Brain microvascular endothelial cell (primary cell): ENCODE results near the gene MFRP.

ENCODE experiments used
- DNase-seq: peaks from one replicate; pipeline ENCODE4 v3.0.0-alpha.2; 2020
- H3K27ac ChIP-seq: fragments of 250-450 bp; sonication (Bioruptor Pico); 2 replicates; pipeline ENCODE4 v1.5.1; 2020; ENCODE audit warnings: mild to moderate bottlenecking, moderate library complexity
- H3K27me3 ChIP-seq: fragments of 250-450 bp; sonication (Bioruptor Pico); replicated peaks from 2 replicates; pipeline ENCODE4 v1.5.1; 2020; ENCODE audit warnings: mild to moderate bottlenecking
- H3K36me3 ChIP-seq: fragments of 250-450 bp; sonication (Bioruptor Pico); replicated peaks from 2 replicates; pipeline ENCODE4 v1.5.1; 2020; ENCODE audit warnings: mild to moderate bottlenecking
- H3K4me3 ChIP-seq: 2 replicates; pipeline ENCODE4 v1.5.1; 2011; ENCODE audit warnings: low read depth, mild to moderate bottlenecking, control low read depth, low read length, moderate library complexity
- in situ Hi-C: cut with HindIII; loops from 2 replicates; pipeline ENCODE4 v1.10.0; 2017; ENCODE audit warnings: low sequenced_read_pairs, low pct_ligation_motif_present
- TF ChIP-seq, protein P1 (sequence below): IDR thresholded peaks from 2 replicates; pipeline ENCODE4 v1.5.1; 2011; ENCODE audit warnings: low read depth, mild to moderate bottlenecking, moderate library complexity, low read length, control low read depth, inconsistent platforms; ENCODE audit errors: missing control alignments

Gene MFRP

DNA sequence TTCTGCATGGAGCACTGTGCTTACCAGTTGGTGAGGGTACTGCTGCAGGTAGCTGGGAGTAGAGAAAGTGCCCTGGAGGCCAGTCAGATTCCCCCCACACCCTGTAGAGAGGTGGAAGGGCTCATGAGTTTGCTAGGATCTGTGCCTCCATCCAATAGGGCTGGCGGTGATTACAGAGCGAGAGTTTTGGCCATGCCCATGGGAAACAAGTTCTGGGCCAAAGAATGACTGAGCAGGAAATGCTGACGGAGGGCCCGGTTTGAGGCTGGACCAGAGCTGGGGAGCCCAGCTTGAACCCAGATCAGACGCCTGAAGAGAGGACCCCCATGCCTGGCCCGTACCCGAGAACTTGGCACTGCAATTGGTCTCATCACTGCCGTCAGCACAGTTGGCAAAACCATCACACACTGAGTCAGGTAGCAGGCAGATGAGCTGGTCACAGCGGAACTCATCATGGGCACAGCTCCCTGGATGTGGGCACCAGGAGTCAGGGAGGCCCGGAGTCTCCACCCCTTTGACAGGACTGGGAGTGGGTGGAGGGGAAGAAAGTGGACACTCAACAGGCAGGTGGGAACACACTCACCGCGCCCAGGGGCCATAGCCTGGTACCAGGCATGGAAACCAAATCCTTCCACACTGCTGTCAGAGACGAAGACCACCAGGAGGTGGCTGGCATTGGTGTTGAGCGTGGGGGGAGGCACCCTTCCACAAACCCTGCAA, 2.1 kb downstream of the MFRP start:
- Histone ChIP-seq H3K27me3 (peaks cover 18% of the 10 kb centered on the region), H3K4me3 (no peak overlapping the region), H3K36me3 (no peaks in the 10 kb centered on the region), H3K27ac (no peak overlapping the region)
- in situ Hi-C loops = no loop called here
- DNase-seq = no peak
- TF ChIP-seq, protein P1, sequence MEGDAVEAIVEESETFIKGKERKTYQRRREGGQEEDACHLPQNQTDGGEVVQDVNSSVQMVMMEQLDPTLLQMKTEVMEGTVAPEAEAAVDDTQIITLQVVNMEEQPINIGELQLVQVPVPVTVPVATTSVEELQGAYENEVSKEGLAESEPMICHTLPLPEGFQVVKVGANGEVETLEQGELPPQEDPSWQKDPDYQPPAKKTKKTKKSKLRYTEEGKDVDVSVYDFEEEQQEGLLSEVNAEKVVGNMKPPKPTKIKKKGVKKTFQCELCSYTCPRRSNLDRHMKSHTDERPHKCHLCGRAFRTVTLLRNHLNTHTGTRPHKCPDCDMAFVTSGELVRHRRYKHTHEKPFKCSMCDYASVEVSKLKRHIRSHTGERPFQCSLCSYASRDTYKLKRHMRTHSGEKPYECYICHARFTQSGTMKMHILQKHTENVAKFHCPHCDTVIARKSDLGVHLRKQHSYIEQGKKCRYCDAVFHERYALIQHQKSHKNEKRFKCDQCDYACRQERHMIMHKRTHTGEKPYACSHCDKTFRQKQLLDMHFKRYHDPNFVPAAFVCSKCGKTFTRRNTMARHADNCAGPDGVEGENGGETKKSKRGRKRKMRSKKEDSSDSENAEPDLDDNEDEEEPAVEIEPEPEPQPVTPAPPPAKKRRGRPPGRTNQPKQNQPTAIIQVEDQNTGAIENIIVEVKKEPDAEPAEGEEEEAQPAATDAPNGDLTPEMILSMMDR = no peak

DNA sequence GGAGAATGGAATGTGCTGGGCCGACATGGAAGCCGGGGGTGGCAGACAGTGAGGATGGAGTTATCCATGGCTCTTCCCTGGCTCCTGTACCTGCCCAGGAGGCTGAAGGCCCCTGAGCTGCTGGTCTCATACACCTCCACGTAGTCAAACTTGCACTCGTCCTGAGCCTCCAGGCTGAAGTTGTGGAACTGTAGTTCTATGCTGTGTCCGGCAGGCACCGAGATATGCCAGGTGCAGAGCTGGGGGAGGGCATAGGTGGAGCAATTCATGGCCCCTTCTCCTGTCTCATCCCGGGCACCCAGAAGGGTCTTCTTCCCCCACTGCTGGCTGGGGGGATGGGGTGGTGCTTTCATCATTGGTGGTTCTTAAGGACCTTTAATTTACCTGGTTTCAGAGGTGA, 2.8 kb downstream of the MFRP start:
- TF ChIP-seq, protein P1 = no peak
- in situ Hi-C loops = no loop called here
- no peak for DNase-seq
- no peak overlapping the region for H3K4me3 ChIP-seq
- H3K27me3 ChIP-seq = peaks cover 18% of the 10 kb centered on the region
- H3K27ac ChIP-seq = no peak overlapping the region
- H3K36me3 ChIP-seq = no peaks in the 10 kb centered on the region

GRCh38 chr11:119342362-119343130, 4.0 kb downstream of the MFRP start:
- in situ Hi-C loops = no loop called here
- H3K27ac ChIP-seq = no peak overlapping the region
- TF ChIP-seq, protein P1 = no peak
- no peaks in the 10 kb centered on the region for H3K36me3 ChIP-seq
- H3K4me3 ChIP-seq = no peak overlapping the region
- peaks cover 18% of the 10 kb centered on the region for H3K27me3 ChIP-seq
- DNase-seq = no peak

DNA sequence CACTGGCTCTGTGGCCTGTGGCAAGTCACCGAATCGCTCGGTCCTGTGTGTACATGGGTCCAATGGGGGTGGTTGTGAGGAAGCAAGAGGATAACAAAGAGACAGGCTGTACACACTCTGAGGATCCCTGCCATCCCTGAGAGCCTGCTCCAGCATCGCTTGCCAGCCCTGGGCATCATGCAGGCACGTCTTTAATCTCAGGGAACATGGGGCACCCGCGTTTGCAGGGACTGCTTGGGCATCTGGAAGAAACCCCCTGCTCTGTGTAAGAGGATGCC, 4.5 kb downstream of the MFRP start:
- TF ChIP-seq, protein P1 = no peak
- Histone ChIP-seq H3K36me3 (no peaks in the 10 kb centered on the region), H3K27ac (no peak overlapping the region), H3K4me3 (no peak overlapping the region), H3K27me3 (peaks cover 18% of the 10 kb centered on the region)
- no peak for DNase-seq
- in situ Hi-C loops = no loop called here

DNA sequence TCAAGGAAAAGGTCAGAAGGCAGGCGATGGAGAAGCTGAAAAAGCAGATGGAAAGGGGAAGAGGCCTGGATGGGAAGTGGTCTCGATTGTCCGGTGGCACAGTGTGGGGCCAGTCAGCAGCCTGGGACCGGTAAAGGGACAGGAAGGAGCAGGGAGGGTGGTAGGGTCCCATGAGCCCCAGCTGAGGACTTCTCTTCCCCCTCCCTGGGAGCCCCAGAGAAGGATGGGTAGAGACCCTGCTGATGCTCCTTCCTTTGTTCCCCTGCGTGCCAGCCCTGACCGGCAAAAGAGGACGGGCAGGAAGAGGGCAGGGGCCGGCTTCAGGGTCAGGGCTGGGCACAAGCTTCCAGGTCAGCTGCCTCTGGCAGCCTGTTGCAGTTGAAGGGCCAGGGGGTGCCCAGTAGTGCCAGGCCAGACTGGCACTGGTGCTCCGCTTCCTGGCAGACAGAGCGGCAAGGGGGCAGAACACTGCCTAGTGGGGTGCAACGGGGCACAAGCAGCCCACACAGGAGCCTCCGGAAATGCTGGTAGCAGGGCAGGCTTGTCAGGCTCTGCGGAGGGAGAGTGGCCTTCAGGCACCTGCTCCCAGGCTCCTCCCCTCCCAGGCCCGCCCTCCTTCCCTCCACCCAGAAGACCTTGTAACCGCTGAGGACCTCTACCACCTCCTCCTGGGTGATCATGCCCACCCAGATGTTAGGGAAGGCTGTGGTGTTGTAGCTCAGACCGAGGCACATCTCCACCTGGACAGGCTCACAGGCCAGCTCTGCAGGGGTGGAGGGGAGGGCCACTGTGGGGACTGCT, 5.1 kb downstream of the MFRP start:
- Histone ChIP-seq H3K36me3 (no peaks in the 10 kb centered on the region), H3K27me3 (peaks cover 15% of the 10 kb centered on the region), H3K27ac (no peak overlapping the region), H3K4me3 (no peak overlapping the region)
- in situ Hi-C loops = no loop called here
- TF ChIP-seq, protein P1 = no peak
- DNase-seq = no peak
